ENCODE results near the gene CBX8. TPM values are rescaled to one million over a fixed set of nuclear protein-coding genes. Genes with fewer than 3 reads are reported as not detected.

CBX8 gene
- total RNA-seq, 1 donor from 2014 or later = 4.9 TPM

DNA sequence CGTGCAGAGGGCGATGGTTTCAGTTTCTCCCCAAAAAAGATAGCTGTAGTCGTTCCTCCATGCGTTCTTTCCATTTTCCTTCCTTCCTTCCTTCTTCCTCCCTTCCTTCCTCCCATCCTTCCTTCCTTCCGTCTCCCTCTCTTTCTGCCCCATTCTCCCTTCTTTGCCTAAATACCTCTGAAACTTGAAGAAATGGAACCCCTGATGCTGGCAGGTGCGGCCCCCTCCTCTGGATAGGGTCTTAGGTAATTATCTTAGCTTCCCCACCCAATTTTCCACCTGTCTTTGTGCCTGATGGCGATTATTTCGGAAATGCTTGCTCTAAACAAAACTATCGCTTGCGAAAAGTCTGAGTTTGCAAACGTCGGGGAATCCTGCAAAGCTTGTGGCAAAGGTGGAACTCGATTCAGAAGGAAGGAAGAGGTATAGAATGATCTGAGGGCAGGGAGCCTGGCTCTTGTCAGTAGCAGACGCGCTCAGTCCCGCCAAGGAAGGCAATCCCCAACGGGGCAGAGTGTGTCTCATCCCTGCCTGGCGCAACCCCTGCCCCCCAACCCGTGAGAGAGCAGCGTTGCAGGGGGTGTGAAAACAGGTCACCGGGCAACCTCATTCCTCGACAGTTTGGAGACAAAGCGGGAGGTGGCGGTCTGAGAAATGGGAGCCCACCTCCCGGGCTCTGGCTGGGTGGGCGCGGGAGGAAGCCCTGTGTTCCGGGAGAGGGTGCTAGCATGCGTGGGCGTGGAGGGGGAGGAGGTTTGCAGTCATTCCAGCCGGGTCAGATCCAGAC, 2.9 kb upstream of the CBX8 start:
- DNase-seq (peak; percentile 52), ATAC-seq (no peak)
- Histone ChIP-seq H3K4me1 (peaks cover 31% of the 10 kb centered on the region), H3K36me3 (no peaks in the 10 kb centered on the region), H3K4me3 (no peak overlapping the region), H3K27ac (no peak overlapping the region), H3K27me3 (peaks cover 70% of the 10 kb centered on the region), H3K9me3 (no peaks in the 10 kb centered on the region)
- TF ChIP-seq, protein P1, sequence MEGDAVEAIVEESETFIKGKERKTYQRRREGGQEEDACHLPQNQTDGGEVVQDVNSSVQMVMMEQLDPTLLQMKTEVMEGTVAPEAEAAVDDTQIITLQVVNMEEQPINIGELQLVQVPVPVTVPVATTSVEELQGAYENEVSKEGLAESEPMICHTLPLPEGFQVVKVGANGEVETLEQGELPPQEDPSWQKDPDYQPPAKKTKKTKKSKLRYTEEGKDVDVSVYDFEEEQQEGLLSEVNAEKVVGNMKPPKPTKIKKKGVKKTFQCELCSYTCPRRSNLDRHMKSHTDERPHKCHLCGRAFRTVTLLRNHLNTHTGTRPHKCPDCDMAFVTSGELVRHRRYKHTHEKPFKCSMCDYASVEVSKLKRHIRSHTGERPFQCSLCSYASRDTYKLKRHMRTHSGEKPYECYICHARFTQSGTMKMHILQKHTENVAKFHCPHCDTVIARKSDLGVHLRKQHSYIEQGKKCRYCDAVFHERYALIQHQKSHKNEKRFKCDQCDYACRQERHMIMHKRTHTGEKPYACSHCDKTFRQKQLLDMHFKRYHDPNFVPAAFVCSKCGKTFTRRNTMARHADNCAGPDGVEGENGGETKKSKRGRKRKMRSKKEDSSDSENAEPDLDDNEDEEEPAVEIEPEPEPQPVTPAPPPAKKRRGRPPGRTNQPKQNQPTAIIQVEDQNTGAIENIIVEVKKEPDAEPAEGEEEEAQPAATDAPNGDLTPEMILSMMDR (IDR thresholded peaks at IDR 0.05) = no peak
- intact Hi-C loops (cut with DNase I) = no loop called here

DNA sequence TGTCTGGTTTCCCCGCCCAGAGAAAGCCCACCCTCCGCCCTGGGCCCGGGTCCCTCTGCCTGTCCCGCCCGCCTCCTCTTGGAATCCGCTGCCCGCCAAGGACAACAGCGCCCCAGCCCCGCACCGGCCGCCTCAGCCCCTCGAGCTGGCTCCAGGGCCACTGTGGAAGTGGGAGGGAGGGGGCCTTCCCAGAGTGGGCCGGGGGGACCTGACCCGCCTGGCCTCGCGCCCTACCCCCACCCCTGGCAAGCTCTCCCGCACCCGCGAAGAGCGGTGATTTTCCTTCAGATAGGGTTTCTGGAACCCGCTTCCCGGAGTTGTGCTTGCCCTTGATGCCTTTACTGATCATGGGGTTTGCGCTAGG, 2.3 kb upstream of the CBX8 start:
- no peak for ATAC-seq
- intact Hi-C loops (cut with DNase I) = no loop called here
- no peak overlapping the region for H3K27ac ChIP-seq

DNA sequence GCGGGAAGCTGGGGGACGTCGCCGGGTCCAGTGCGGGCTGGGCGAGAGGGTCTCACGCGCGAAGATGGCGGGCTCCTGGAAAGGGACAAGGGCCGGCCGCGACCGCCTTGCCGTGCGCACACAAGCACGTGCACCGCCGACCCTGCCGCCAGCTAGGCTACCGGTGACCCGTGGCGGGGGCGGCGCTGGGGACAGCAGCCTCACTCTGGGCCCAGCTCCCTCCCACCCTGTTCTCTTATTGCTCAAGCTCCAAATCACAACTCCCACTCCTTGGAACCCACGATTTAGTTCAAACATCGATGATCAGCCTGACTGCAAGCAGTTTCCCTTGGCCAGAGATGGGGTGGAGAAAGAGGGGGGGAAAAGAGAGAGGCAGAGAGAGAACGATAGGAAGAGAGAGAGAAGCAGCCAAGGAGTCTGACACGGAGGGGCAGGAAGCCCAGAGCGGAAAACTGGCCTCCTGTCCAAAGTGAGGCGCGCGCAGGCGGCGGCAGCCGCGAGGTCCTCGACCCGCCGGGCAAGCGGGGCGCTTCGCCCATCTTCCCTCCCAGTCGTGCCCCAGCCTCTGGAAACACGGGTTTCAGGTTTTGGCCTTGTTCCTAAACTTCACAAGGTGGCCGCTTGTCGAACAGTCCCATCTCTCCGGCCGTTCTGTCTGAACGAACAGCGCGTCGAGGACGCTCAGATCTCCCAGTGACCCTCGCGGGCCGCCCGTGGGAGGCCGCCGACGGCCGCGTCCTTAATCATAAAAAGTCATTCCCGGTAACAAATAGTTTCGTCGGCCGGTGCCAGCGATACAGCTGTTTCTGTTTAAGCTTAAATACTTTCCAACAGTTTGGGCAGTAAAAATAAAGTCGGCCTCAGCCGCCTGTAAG, 1.7 kb upstream of the CBX8 start:
- intact Hi-C loops (cut with DNase I) = no loop called here
- Histone ChIP-seq H3K27me3 (peaks cover 59% of the 10 kb centered on the region), H3K4me1 (peaks cover 32% of the 10 kb centered on the region), H3K4me3 (peak overlapping the region; percentile 70), H3K36me3 (no peaks in the 10 kb centered on the region), H3K9me3 (no peaks in the 10 kb centered on the region), H3K27ac (no peak overlapping the region)
- DNase-seq = no peak
- TF ChIP-seq, protein P1 (IDR thresholded peaks at IDR 0.05) = no peak
- ATAC-seq = no peak

More for the DNA sequence above, 2.3 kb upstream of the CBX8 start:
- Histone ChIP-seq H3K9me3 (no peaks in the 10 kb centered on the region), H3K36me3 (no peaks in the 10 kb centered on the region), H3K4me1 (peaks cover 34% of the 10 kb centered on the region), H3K4me3 (no peak overlapping the region), H3K27me3 (peaks cover 65% of the 10 kb centered on the region)
- peak; percentile 67 for DNase-seq
- TF ChIP-seq, protein P1 (IDR thresholded peaks at IDR 0.05) = no peak

DNA sequence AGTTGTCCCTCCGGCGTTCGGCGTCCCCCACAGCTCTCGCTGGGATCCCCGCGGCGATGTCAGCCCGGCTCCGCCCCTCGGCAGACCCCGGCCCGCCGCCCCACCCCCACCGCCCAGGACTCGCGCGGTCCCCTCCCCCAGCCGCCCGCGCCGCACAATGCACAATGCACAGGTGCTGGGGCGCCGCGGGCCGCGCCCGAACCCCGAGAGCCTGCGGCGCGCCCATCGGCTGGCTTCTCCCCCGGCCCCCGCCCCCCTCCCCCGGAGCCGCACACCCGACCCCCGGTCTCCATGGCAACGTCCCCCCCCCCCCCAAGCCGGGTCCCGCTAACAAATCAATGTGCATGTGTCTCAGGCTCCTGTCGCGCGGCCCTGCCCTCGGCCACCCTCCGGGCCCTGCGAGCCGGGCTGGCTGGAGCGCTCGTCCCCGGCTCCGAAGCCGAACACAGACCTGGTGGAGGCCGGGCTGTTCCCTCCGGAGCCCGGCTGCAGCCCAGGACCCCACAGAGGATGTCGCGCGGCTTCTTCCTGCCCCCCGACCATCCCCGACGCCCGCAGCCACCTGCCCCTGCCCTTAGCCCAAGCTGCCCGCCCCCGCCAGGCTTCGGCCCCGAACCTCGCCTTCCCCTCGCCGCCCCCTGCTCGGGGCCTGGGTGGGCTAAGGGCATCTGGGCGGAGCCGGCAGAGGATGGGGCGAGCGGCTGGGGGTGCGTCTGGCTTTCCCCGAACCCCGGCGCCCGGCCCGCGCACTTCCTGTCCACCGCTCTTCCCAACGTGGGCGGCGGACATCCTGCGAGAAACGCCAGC, 818 bp upstream of the CBX8 start:
- H3K4me1 ChIP-seq = peaks cover 30% of the 10 kb centered on the region
- DNase-seq = no peak
- intact Hi-C loops (cut with DNase I) = no loop called here
- no peaks in the 10 kb centered on the region for H3K36me3 ChIP-seq
- TF ChIP-seq, protein P1 (IDR thresholded peaks at IDR 0.05) = no peak
- ATAC-seq = peak; percentile 8
- H3K27me3 ChIP-seq = peaks cover 59% of the 10 kb centered on the region
- H3K27ac ChIP-seq = no peak overlapping the region
- no peaks in the 10 kb centered on the region for H3K9me3 ChIP-seq
- peak overlapping the region; percentile 70 for H3K4me3 ChIP-seq

DNA sequence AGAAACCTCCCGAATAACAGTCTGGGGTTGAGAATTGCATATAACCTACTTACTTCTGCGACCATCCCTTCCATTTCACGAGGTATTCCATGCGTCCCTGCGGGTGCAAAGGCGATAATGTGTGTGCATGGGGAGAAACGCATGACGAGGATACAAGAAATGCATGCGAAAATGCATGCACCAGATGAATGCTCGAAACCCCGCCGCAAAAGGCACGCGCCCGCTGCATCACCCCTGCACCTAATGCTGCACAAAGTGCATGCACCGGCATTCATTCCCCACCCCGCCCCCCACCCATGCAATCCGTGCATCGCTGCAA, 474 bp downstream of the CBX8 start:
- intact Hi-C loops (cut with DNase I) = no loop called here
- Histone ChIP-seq H3K9me3 (no peaks in the 10 kb centered on the region), H3K27ac (peak overlapping the region; percentile 86), H3K27me3 (peaks cover 59% of the 10 kb centered on the region), H3K4me1 (peaks cover 26% of the 10 kb centered on the region), H3K4me3 (peak overlapping the region; percentile 70), H3K36me3 (no peaks in the 10 kb centered on the region)
- ATAC-seq (no peak), DNase-seq (peak; percentile 67)
- TF ChIP-seq, protein P1 (IDR thresholded peaks at IDR 0.05) = no peak
